Measurements from ENCODE around the gene LEO1. TPM values are rescaled to one million over a fixed set of nuclear protein-coding genes. Genes with fewer than 3 reads are reported as not detected.
A peak's percentile ranks its signal among the peaks of the same experiment; 100 is the strongest.

LEO1 gene
- total RNA-seq, 1 experiment from 2014 or later: 28.4 TPM

DNA sequence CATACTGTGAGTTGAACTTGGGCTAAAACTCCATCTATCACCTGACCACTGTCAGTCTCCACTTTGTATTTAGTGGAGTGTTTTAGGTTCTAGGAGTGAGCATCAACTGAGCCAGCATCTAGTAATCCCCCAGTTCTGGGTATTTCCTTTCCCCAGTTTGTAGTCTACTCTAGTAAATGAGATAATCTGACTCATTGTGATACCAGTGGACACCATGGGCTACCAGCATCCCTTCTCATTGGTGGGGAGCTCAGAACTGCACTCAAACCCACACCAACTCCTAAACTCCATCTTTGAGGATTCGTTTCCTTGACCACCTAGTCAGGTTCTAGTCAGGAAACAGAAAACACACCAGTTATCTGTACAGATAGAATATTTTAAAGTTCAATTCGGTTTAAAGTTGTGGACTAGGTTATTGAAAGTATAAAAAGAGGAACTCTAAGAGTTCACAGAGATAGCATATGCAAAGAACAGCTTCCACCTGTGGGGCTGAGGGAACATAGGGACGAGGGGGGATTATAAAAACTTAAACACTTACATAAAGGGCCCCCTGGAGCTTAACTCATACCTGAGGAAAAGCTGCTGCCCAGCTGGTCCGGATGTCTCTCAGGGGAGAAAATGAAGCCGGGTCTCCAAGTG lies 36.0 kb downstream of the LEO1 start:
- Mint-ChIP-seq H3K36me3 (peaks cover 10% of the 10 kb centered on the region), H3K9me3 (no peaks in the 10 kb centered on the region), H3K27ac (no peak overlapping the region), H3K4me1 (peaks cover 4% of the 10 kb centered on the region), H3K4me3 (peak overlapping the region; percentile 40), H3K27me3 (ENCODE audit: low read depth) (no peaks in the 10 kb centered on the region)
- TF ChIP-seq ZNF317 (CRISPR knock-in tag; IDR thresholded peaks at IDR 0.05; ENCODE audit: borderline replicate concordance, low read depth): no peak
- TF ChIP-seq, protein P1, sequence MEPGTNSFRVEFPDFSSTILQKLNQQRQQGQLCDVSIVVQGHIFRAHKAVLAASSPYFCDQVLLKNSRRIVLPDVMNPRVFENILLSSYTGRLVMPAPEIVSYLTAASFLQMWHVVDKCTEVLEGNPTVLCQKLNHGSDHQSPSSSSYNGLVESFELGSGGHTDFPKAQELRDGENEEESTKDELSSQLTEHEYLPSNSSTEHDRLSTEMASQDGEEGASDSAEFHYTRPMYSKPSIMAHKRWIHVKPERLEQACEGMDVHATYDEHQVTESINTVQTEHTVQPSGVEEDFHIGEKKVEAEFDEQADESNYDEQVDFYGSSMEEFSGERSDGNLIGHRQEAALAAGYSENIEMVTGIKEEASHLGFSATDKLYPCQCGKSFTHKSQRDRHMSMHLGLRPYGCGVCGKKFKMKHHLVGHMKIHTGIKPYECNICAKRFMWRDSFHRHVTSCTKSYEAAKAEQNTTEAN (CRISPR knock-in tag; IDR thresholded peaks at IDR 0.05): no peak
- TF ChIP-seq ZBTB21 (CRISPR knock-in tag; IDR thresholded peaks at IDR 0.05; ENCODE audit: borderline replicate concordance): no peak
- TF ChIP-seq GRHL2 (CRISPR knock-in tag; IDR thresholded peaks at IDR 0.05; ENCODE audit: insufficient replicate concordance, severe bottlenecking): no peak
- DNase-seq (ENCODE audit: low spot score): no peak
- POLR2A ChIA-PET: no interaction called here
- CTCF ChIA-PET: interaction anchor here (0.6 to 1.6 kb wide), 16 partner anchors 15 to 794 kb away, joined by 3 to 10 read pairs (median 4); partner anchors contain the start of gene TMOD3
- ATAC-seq: no peak

DNA sequence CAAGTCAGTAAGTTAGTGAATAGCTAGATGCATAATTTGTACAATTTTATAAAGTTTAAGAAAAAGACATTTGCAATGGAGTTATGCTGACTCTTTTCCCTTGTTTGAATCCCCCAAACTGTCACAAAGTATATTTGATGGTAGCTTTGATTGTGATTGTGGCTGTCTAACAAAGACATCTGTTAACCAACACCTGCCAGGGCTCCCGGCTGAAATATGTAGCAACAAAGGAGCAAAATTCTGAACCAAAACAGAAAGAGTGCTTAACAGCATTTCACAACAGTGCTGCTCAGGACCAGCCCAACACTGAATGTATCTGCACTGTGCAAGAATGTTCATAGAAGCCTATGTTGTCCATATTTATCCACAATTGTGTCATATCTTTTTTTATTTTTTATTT lies 39.4 kb downstream of the LEO1 start:
- no peak for ATAC-seq
- H3K36me3 Mint-ChIP-seq: peaks cover 4% of the 10 kb centered on the region
- ChIA-PET POLR2A (no interaction called here), CTCF (interaction anchor here (0.9 to 3.1 kb wide), 3 partner anchors 15 to 148 kb away, joined by 3 to 17 read pairs (median 3); no protein-coding TSS in a partner anchor)
- H3K27ac Mint-ChIP-seq: no peak overlapping the region
- peaks cover 4% of the 10 kb centered on the region for H3K4me1 Mint-ChIP-seq
- H3K4me3 Mint-ChIP-seq: no peak overlapping the region
- no peak for DNase-seq (ENCODE audit: low spot score)
- TF ChIP-seq, protein P2, sequence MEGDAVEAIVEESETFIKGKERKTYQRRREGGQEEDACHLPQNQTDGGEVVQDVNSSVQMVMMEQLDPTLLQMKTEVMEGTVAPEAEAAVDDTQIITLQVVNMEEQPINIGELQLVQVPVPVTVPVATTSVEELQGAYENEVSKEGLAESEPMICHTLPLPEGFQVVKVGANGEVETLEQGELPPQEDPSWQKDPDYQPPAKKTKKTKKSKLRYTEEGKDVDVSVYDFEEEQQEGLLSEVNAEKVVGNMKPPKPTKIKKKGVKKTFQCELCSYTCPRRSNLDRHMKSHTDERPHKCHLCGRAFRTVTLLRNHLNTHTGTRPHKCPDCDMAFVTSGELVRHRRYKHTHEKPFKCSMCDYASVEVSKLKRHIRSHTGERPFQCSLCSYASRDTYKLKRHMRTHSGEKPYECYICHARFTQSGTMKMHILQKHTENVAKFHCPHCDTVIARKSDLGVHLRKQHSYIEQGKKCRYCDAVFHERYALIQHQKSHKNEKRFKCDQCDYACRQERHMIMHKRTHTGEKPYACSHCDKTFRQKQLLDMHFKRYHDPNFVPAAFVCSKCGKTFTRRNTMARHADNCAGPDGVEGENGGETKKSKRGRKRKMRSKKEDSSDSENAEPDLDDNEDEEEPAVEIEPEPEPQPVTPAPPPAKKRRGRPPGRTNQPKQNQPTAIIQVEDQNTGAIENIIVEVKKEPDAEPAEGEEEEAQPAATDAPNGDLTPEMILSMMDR (IDR thresholded peaks at IDR 0.05): no peak
- TF ChIP-seq TEAD4 (CRISPR knock-in tag; IDR thresholded peaks at IDR 0.05) (no peak), ZNF396 (CRISPR knock-in tag; IDR thresholded peaks at IDR 0.05; ENCODE audit: borderline replicate concordance) (no peak), ATF1 (CRISPR knock-in tag; IDR thresholded peaks at IDR 0.05) (no peak), SMAD3 (CRISPR knock-in tag; IDR thresholded peaks at IDR 0.05; ENCODE audit: borderline replicate concordance) (no peak)
- no peaks in the 10 kb centered on the region for H3K9me3 Mint-ChIP-seq
- H3K27me3 Mint-ChIP-seq (ENCODE audit: low read depth): no peaks in the 10 kb centered on the region

DNA sequence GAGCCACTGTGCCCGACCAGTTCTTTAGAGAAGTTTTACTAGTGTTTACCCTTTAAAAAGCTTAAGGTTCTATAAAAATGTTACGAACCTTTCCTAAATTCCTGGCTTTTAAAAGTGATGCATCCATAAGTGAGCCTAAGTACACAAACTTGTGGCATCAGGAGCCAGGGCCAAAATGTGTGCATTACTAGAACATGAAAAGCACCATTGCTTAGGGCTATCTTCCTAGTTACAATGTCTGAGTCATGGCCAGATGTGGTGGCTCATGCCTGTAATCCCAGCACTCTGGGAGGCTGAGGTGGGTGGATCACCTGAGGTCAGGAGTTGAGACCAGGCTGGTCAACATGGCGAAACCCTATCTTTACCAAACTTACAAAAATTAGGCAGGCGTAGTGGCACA lies 39.9 kb downstream of the LEO1 start:
- H3K9me3 Mint-ChIP-seq: no peaks in the 10 kb centered on the region
- H3K27ac Mint-ChIP-seq: no peak overlapping the region
- no peak for DNase-seq (ENCODE audit: low spot score)
- H3K4me1 Mint-ChIP-seq: peaks cover 4% of the 10 kb centered on the region
- no peak for ATAC-seq
- H3K36me3 Mint-ChIP-seq: peaks cover 3% of the 10 kb centered on the region; the same call in 1 of the 2 replicates
- no peak overlapping the region for H3K4me3 Mint-ChIP-seq
- CTCF ChIA-PET: interaction anchor here (0.9 to 3.1 kb wide), 2 partner anchors 14 to 148 kb away, joined by 3 to 17 read pairs; no protein-coding TSS in a partner anchor
- no peaks in the 10 kb centered on the region for H3K27me3 Mint-ChIP-seq (ENCODE audit: low read depth)
- POLR2A ChIA-PET: interaction anchor here (0.7 kb wide), 1 partner anchor 286 kb away, joined by 9 read pairs; no protein-coding TSS in a partner anchor
- TF ChIP-seq, protein P3, sequence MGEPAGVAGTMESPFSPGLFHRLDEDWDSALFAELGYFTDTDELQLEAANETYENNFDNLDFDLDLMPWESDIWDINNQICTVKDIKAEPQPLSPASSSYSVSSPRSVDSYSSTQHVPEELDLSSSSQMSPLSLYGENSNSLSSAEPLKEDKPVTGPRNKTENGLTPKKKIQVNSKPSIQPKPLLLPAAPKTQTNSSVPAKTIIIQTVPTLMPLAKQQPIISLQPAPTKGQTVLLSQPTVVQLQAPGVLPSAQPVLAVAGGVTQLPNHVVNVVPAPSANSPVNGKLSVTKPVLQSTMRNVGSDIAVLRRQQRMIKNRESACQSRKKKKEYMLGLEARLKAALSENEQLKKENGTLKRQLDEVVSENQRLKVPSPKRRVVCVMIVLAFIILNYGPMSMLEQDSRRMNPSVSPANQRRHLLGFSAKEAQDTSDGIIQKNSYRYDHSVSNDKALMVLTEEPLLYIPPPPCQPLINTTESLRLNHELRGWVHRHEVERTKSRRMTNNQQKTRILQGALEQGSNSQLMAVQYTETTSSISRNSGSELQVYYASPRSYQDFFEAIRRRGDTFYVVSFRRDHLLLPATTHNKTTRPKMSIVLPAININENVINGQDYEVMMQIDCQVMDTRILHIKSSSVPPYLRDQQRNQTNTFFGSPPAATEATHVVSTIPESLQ (CRISPR knock-in tag; IDR thresholded peaks at IDR 0.05): no peak
- TF ChIP-seq NR2C2 (CRISPR knock-in tag; IDR thresholded peaks at IDR 0.05): no peak
- TF ChIP-seq, protein P4, sequence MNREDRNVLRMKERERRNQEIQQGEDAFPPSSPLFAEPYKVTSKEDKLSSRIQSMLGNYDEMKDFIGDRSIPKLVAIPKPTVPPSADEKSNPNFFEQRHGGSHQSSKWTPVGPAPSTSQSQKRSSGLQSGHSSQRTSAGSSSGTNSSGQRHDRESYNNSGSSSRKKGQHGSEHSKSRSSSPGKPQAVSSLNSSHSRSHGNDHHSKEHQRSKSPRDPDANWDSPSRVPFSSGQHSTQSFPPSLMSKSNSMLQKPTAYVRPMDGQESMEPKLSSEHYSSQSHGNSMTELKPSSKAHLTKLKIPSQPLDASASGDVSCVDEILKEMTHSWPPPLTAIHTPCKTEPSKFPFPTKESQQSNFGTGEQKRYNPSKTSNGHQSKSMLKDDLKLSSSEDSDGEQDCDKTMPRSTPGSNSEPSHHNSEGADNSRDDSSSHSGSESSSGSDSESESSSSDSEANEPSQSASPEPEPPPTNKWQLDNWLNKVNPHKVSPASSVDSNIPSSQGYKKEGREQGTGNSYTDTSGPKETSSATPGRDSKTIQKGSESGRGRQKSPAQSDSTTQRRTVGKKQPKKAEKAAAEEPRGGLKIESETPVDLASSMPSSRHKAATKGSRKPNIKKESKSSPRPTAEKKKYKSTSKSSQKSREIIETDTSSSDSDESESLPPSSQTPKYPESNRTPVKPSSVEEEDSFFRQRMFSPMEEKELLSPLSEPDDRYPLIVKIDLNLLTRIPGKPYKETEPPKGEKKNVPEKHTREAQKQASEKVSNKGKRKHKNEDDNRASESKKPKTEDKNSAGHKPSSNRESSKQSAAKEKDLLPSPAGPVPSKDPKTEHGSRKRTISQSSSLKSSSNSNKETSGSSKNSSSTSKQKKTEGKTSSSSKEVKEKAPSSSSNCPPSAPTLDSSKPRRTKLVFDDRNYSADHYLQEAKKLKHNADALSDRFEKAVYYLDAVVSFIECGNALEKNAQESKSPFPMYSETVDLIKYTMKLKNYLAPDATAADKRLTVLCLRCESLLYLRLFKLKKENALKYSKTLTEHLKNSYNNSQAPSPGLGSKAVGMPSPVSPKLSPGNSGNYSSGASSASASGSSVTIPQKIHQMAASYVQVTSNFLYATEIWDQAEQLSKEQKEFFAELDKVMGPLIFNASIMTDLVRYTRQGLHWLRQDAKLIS (CRISPR knock-in tag; IDR thresholded peaks at IDR 0.05; ENCODE audit: borderline replicate concordance): no peak
- TF ChIP-seq, protein P5, sequence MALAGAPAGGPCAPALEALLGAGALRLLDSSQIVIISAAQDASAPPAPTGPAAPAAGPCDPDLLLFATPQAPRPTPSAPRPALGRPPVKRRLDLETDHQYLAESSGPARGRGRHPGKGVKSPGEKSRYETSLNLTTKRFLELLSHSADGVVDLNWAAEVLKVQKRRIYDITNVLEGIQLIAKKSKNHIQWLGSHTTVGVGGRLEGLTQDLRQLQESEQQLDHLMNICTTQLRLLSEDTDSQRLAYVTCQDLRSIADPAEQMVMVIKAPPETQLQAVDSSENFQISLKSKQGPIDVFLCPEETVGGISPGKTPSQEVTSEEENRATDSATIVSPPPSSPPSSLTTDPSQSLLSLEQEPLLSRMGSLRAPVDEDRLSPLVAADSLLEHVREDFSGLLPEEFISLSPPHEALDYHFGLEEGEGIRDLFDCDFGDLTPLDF (CRISPR knock-in tag; IDR thresholded peaks at IDR 0.05): no peak
- TF ChIP-seq, protein P6, sequence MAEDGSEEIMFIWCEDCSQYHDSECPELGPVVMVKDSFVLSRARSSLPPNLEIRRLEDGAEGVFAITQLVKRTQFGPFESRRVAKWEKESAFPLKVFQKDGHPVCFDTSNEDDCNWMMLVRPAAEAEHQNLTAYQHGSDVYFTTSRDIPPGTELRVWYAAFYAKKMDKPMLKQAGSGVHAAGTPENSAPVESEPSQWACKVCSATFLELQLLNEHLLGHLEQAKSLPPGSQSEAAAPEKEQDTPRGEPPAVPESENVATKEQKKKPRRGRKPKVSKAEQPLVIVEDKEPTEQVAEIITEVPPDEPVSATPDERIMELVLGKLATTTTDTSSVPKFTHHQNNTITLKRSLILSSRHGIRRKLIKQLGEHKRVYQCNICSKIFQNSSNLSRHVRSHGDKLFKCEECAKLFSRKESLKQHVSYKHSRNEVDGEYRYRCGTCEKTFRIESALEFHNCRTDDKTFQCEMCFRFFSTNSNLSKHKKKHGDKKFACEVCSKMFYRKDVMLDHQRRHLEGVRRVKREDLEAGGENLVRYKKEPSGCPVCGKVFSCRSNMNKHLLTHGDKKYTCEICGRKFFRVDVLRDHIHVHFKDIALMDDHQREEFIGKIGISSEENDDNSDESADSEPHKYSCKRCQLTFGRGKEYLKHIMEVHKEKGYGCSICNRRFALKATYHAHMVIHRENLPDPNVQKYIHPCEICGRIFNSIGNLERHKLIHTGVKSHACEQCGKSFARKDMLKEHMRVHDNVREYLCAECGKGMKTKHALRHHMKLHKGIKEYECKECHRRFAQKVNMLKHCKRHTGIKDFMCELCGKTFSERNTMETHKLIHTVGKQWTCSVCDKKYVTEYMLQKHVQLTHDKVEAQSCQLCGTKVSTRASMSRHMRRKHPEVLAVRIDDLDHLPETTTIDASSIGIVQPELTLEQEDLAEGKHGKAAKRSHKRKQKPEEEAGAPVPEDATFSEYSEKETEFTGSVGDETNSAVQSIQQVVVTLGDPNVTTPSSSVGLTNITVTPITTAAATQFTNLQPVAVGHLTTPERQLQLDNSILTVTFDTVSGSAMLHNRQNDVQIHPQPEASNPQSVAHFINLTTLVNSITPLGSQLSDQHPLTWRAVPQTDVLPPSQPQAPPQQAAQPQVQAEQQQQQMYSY (CRISPR knock-in tag; IDR thresholded peaks at IDR 0.05): no peak
- TF ChIP-seq, protein P7, sequence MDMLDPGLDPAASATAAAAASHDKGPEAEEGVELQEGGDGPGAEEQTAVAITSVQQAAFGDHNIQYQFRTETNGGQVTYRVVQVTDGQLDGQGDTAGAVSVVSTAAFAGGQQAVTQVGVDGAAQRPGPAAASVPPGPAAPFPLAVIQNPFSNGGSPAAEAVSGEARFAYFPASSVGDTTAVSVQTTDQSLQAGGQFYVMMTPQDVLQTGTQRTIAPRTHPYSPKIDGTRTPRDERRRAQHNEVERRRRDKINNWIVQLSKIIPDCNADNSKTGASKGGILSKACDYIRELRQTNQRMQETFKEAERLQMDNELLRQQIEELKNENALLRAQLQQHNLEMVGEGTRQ (CRISPR knock-in tag; IDR thresholded peaks at IDR 0.05): no peak
- no peak for TF ChIP-seq ZNF396 (CRISPR knock-in tag; IDR thresholded peaks at IDR 0.05; ENCODE audit: borderline replicate concordance)

All from WTC11 (cell line).